ENCODE data around the gene CNIH2.

Gene CNIH2

DNA sequence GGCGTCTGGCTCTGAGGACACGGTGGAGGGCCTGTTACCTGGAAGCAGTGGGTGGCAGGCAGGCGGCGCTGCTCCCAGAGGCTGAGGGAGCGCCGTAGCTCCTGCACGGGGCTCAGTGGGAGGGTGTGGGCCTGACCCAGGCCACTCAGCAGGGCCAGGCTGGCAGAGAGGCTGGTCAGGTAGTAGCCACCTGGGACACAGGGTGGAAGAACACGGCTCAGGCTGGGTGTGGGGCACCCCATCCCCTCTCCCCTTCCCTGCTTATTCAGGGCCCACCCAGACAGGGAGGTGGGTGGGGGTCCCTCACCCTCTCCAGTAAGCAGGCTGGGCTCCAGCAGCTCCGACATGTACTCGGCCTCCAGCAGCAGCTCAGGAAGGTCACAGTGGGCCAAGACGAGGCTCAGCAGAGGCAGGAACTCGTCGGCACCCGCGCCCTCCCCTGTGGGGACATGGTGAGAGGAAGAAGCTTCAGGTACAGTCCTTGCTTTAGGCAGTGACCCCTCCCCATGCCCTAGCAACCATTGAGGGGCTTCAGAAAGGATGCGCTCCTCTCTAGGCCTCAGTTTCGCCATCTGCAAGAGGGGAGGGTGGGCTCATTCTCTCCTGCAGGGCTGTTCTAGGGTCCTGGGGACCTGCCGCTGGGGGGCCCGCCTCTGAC is 55.4 kb downstream of the CNIH2 start:
- no peak for DNase-seq
